Measurements from ENCODE around the gene B4GALT5. TPM values are rescaled to one million over a fixed set of nuclear protein-coding genes. Genes with fewer than 3 reads are reported as not detected.

B4GALT5 gene
- total RNA-seq, 1 experiment from 2014 or later, result 92.5 TPM

GRCh38 chr20:49724408-49725223 is 10.9 kb upstream of the B4GALT5 start:
- H3K4me3 ChIP-seq (replicated peaks in 1 of 2; ENCODE audit: low read depth in 1 of 2, low read length in 2 of 2), result no peak overlapping the region
- no peaks in the 10 kb centered on the region for H3K79me2 ChIP-seq (ENCODE audit: insufficient read depth, low read length)
- no peaks in the 10 kb centered on the region for H3K27me3 ChIP-seq (ENCODE audit: insufficient read depth, low read length)
- H3K4me2 ChIP-seq (ENCODE audit: low read length), result no peak overlapping the region
- no peak overlapping the region for H3K27ac ChIP-seq (ENCODE audit: low read depth, low read length)
- ChIA-PET CTCF (no interaction called here), POLR2A (no interaction called here), RAD21 (ENCODE audit: low non-redundant PET in 1 of 2, low total read pairs in 2 of 2, uncharacterized antibody in 2 of 2, unreplicated experiment in 2 of 2) (no interaction called here)
- no peak for TF ChIP-seq TCF7L2 (IDR thresholded peaks at IDR 0.05; ENCODE audit: borderline replicate concordance, extremely low read depth, insufficient read depth, insufficient read length)
- TF ChIP-seq SRF (IDR thresholded peaks at IDR 0.05; ENCODE audit: low read depth), result no peak
- TF ChIP-seq ATF3 (IDR thresholded peaks at IDR 0.05), result no peak
- TF ChIP-seq CTCF (IDR thresholded peaks at IDR 0.05 in 2 of 3, conservative IDR thresholded peaks at IDR 0.05 in 1 of 3; ENCODE audit: borderline replicate concordance in 1 of 3, insufficient read depth in 1 of 3, low read depth in 2 of 3, low read length in 2 of 3), result no peak
- no peak for TF ChIP-seq ELF1 (IDR thresholded peaks at IDR 0.05; ENCODE audit: borderline replicate concordance, low read depth)
- no peak for TF ChIP-seq POLR2A (IDR thresholded peaks at IDR 0.05; ENCODE audit: borderline replicate concordance, extremely low read depth, insufficient read depth, insufficient read length)
- no peak for TF ChIP-seq SIN3A (IDR thresholded peaks at IDR 0.05; ENCODE audit: low read depth)
- TF ChIP-seq FOSL1 (IDR thresholded peaks at IDR 0.05; ENCODE audit: low read depth), result no peak
- no peak for TF ChIP-seq POLR2AphosphoS5 (IDR thresholded peaks at IDR 0.05; ENCODE audit: low read depth, low read length)
- TF ChIP-seq EZH2phosphoT487 (IDR thresholded peaks at IDR 0.05; ENCODE audit: borderline replicate concordance), result no peak
- TF ChIP-seq YY1 (IDR thresholded peaks at IDR 0.05; ENCODE audit: extremely low read depth, insufficient replicate concordance, low read depth, low read length), result no peak
- TF ChIP-seq REST (IDR thresholded peaks at IDR 0.05; ENCODE audit: low read depth), result no peak
- TF ChIP-seq ZBTB33 (IDR thresholded peaks at IDR 0.05; ENCODE audit: extremely low read depth, insufficient replicate concordance, low read length), result no peak
- no peak for TF ChIP-seq RAD21 (IDR thresholded peaks at IDR 0.05; ENCODE audit: low read depth)
- TF ChIP-seq CEBPB (IDR thresholded peaks at IDR 0.05; ENCODE audit: low read depth), result no peak
- no peak for TF ChIP-seq SP1 (IDR thresholded peaks at IDR 0.05; ENCODE audit: low read depth)
- TF ChIP-seq EZH2 (IDR thresholded peaks at IDR 0.05), result no peak
- TF ChIP-seq EGR1 (IDR thresholded peaks at IDR 0.05; ENCODE audit: low read depth), result no peak
- TF ChIP-seq ZNF274 (IDR thresholded peaks at IDR 0.05; ENCODE audit: low read depth, low read length), result no peak
- no peak for TF ChIP-seq CBX3 (IDR thresholded peaks at IDR 0.05; ENCODE audit: low read depth)
- no peaks in the 10 kb centered on the region for H3K4me1 ChIP-seq (ENCODE audit: control insufficient read depth in 1 of 2, insufficient read depth in 2 of 2, low read length in 2 of 2)
- ATAC-seq (no peak), DNase-seq (ENCODE audit: low read depth, low spot score) (no peak)
- H3K9me2 ChIP-seq (ENCODE audit: insufficient read depth), result no peaks in the 10 kb centered on the region
- H3K9me3 ChIP-seq (ENCODE audit: control insufficient read depth in 1 of 2, insufficient read depth in 1 of 2, low read depth in 1 of 2, low read length in 2 of 2), result no peaks in the 10 kb centered on the region
- intact Hi-C loops (cut with micrococcal nuclease), result no loop called here
- BruUV-seq (replicated peaks), result no TSS peak
- H3K9ac ChIP-seq (ENCODE audit: low read length), result no peak overlapping the region
- H3K36me3 ChIP-seq (ENCODE audit: control insufficient read depth in 1 of 2, insufficient read depth in 2 of 2, low read length in 2 of 2), result no peaks in the 10 kb centered on the region
- H2AFZ ChIP-seq (ENCODE audit: low read depth, low read length, poor library complexity, severe bottlenecking), result no peak overlapping the region
- no peaks in the 10 kb centered on the region for H4K20me1 ChIP-seq (ENCODE audit: insufficient read depth)
